GM12873 (cell line): ENCODE measurements around the gene SLC6A9.

Source experiments
- CTCF ChIP-seq: IDR thresholded peaks from 2 replicates; pipeline ENCODE4 v1.5.1; 2012; ENCODE audit warnings: low read depth, mild to moderate bottlenecking, moderate library complexity, low read length, control low read depth; ENCODE audit not compliant: insufficient read depth; ENCODE audit errors: missing control alignments

The SLC6A9 gene

GRCh38 chr1:44033756-44034155 is 2.5 kb upstream of the SLC6A9 start:
- TF ChIP-seq CTCF: no peak

GRCh38 chr1:44033041-44033575 is 1.8 kb upstream of the SLC6A9 start:
- TF ChIP-seq CTCF: no peak

GRCh38 chr1:44032170-44032790 is 1.0 kb upstream of the SLC6A9 start:
- TF ChIP-seq CTCF: no peak

GRCh38 chr1:44030605-44031251 is 534 bp downstream of the SLC6A9 start:
- peak; percentile 35 for TF ChIP-seq CTCF

GRCh38 chr1:44029911-44030604 is 1.2 kb downstream of the SLC6A9 start:
- TF ChIP-seq CTCF: no peak

GRCh38 chr1:44029260-44029910 is 1.9 kb downstream of the SLC6A9 start:
- TF ChIP-seq CTCF: no peak

- TF ChIP-seq CTCF: no peak
Measured at GRCh38 chr1:44027320-44027719, 3.9 kb downstream of the SLC6A9 start.
